Measurements from ENCODE around the gene TBC1D1.

TBC1D1 gene

GRCh38 chr4:38086849-38087226, 196.0 kb downstream of the TBC1D1 start:
- Mint-ChIP-seq H3K27me3 (ENCODE audit: low read depth) (no peaks in the 10 kb centered on the region), H3K9me3 (no peaks in the 10 kb centered on the region), H3K4me1 (peaks cover 78% of the 10 kb centered on the region), H3K27ac (peak overlapping the region; percentile 95 to 97 (median 96)), H3K36me3 (ENCODE audit: low read depth) (peaks cover 32% of the 10 kb centered on the region), H3K4me3 (no peak overlapping the region)
- no peak for TF ChIP-seq CTCF (IDR thresholded peaks at IDR 0.05; ENCODE audit: unreplicated experiment in 3 of 3)

DNA sequence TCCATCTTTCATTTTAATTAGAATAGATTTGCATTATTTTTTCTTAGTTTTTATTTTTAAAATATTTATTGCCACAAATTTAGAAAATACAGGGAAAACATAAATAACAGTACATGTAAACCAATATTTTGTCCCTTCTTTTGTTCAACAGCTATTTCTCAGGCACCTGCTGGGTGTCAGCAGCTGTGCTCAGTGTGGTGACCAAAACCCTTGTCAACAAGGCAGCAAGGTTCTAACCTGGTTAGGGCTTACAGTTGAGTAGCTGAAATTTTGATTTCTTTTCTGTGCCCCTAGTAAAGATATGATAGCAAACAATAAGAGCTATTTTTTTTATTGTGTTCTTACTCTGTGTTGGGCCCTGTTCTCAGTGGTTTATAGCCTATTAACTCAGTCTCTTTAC, 197.4 kb downstream of the TBC1D1 start:
- Mint-ChIP-seq H3K36me3 (ENCODE audit: low read depth) (peaks cover 33% of the 10 kb centered on the region), H3K27me3 (ENCODE audit: low read depth) (no peaks in the 10 kb centered on the region), H3K4me1 (peaks cover 73% of the 10 kb centered on the region), H3K9me3 (no peaks in the 10 kb centered on the region), H3K27ac (peak overlapping the region in 2 of 3 experiments; percentile 18 to 19), H3K4me3 (no peak overlapping the region)
- TF ChIP-seq CTCF (IDR thresholded peaks at IDR 0.05; ENCODE audit: unreplicated experiment in 3 of 3): no peak

DNA sequence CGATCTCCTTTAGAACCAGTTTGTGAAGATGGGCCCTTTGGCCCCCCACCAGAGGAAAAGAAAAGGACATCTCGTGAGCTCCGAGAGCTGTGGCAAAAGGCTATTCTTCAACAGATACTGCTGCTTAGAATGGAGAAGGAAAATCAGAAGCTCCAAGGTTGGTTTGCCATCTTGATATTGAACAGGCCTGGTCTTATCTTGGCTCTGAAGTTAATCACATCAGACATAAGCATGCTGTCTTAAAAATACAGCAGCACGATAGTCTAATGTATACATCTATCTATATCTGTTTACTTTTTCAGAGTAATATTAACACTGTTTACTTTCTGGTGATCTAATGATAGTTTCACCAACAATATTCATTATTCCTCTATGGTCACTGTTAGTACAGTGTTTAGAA, 199.1 kb downstream of the TBC1D1 start:
- peaks cover 71% of the 10 kb centered on the region for H3K4me1 Mint-ChIP-seq
- no peak overlapping the region for H3K27ac Mint-ChIP-seq
- no peaks in the 10 kb centered on the region for H3K9me3 Mint-ChIP-seq
- no peak for TF ChIP-seq CTCF (IDR thresholded peaks at IDR 0.05; ENCODE audit: unreplicated experiment in 3 of 3)
- H3K27me3 Mint-ChIP-seq (ENCODE audit: low read depth): no peaks in the 10 kb centered on the region
- H3K36me3 Mint-ChIP-seq (ENCODE audit: low read depth): peaks cover 33% of the 10 kb centered on the region
- H3K4me3 Mint-ChIP-seq: no peak overlapping the region

DNA sequence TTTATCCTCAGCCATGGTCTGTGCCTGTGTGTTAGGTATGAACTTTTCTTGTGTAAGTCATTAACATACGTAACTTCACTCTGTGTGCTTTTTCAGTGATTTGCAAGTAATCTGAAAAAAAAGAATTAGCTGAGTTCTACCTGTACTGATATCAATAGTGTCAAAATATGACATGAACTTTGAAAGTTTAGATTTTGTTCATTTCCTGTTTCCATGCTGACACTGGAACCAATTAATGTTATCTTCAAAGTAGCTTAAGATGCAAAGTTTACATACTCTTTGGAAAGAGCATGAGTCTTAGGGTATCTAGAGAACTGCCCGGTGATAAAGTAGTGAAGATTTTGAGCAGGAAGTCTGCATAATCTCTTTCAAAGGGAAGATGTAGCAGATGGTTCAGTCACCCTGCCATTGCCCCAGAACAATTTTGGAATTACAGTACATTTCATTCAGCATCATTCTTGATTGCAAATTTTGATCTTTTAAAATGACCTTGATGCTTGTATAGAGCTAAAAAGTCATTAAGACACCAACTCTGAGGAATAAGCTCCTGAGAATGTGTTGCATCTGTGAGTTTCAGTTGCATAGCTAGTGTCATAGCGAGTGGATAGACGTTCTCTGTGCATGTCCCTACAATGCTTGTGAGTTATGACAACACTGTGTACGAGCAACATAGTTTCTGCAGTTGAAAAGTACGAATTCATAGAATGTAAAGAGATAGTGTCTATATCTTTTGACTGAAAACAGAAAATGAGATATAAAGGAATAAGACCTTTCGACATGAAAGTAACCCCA, 199.8 kb downstream of the TBC1D1 start:
- no peak for TF ChIP-seq CTCF (IDR thresholded peaks at IDR 0.05; ENCODE audit: unreplicated experiment in 3 of 3)
- H3K27me3 Mint-ChIP-seq (ENCODE audit: low read depth): no peaks in the 10 kb centered on the region
- H3K27ac Mint-ChIP-seq: peak overlapping the region in 2 of 3 experiments; percentile 5 to 35
- no peak overlapping the region for H3K4me3 Mint-ChIP-seq
- H3K4me1 Mint-ChIP-seq: peaks cover 64% of the 10 kb centered on the region
- peaks cover 40% of the 10 kb centered on the region for H3K36me3 Mint-ChIP-seq (ENCODE audit: low read depth)
- no peaks in the 10 kb centered on the region for H3K9me3 Mint-ChIP-seq

- H3K27ac Mint-ChIP-seq: peak overlapping the region in 2 of 3 experiments; percentile 5 to 35
- no peaks in the 10 kb centered on the region for H3K27me3 Mint-ChIP-seq (ENCODE audit: low read depth)
- TF ChIP-seq CTCF (IDR thresholded peaks at IDR 0.05; ENCODE audit: unreplicated experiment in 3 of 3): no peak
- H3K4me1 Mint-ChIP-seq: peaks cover 54% of the 10 kb centered on the region
- H3K4me3 Mint-ChIP-seq: no peak overlapping the region
- peaks cover 49% of the 10 kb centered on the region for H3K36me3 Mint-ChIP-seq (ENCODE audit: low read depth)
- no peaks in the 10 kb centered on the region for H3K9me3 Mint-ChIP-seq
These were observed 200.8 kb downstream of the TBC1D1 start for GRCh38 chr4:38091636-38092035.

DNA sequence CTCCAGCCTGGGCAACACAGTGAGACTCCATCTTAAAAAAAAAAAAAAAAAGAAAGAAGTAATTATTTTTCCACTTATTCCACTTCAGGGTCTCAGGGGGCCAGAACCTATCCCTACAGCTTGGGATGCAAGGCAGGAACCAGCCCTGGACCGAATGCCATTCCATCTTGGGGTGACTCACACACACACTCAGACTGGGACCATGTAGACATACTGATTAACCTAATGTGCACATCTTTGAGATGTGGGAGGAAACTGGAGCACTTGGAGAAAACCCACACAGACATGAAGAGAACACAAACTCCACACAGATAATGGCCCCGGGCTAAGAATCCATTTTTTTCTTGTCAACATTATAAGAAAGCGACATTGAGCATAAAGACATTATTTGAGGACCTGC, 201.8 kb downstream of the TBC1D1 start:
- Mint-ChIP-seq H3K27me3 (ENCODE audit: low read depth) (no peaks in the 10 kb centered on the region), H3K9me3 (no peaks in the 10 kb centered on the region), H3K27ac (peak overlapping the region in 2 of 3 experiments; percentile 32 to 60), H3K36me3 (ENCODE audit: low read depth) (peaks cover 50% of the 10 kb centered on the region), H3K4me1 (peaks cover 45% of the 10 kb centered on the region), H3K4me3 (no peak overlapping the region)
- no peak for TF ChIP-seq CTCF (IDR thresholded peaks at IDR 0.05; ENCODE audit: unreplicated experiment in 3 of 3)

Measured in nephron (organoid).